Choroid plexus epithelial cell (primary cell): Measurements from ENCODE around the gene ALPK1.

Experiments used
- DNase-seq: peaks from one replicate; pipeline ENCODE4 v3.0.0-alpha.2; 2010; ENCODE audit warnings: low read depth
- H3K4me3 ChIP-seq: 2 replicates; pipeline ENCODE4 v1.5.1; 2011; ENCODE audit warnings: low read depth, mild to moderate bottlenecking, control low read depth, low read length, moderate library complexity
- CTCF ChIP-seq: conservative IDR thresholded peaks from 2 replicates; pipeline ENCODE4 v1.5.1; 2011; ENCODE audit warnings: low read depth, mild to moderate bottlenecking, control low read depth, inconsistent platforms, low read length, moderate library complexity

The ALPK1 gene

GRCh38 chr4:112284166-112284565 is 13.0 kb upstream of the ALPK1 start:
- DNase-seq: peak; percentile 32
- no peak for TF ChIP-seq CTCF
- peak overlapping the region; percentile 75 for H3K4me3 ChIP-seq

- peak overlapping the region; percentile 75 for H3K4me3 ChIP-seq
- peak; percentile 66 for DNase-seq
- no peak for TF ChIP-seq CTCF
These were observed 12.3 kb upstream of the ALPK1 start for GRCh38 chr4:112284662-112285411.

- DNase-seq: no peak
- no peak for TF ChIP-seq CTCF
- no peak overlapping the region for H3K4me3 ChIP-seq
These were observed 9.7 kb upstream of the ALPK1 start for GRCh38 chr4:112287258-112287989.

GRCh38 chr4:112288455-112288854 is 8.7 kb upstream of the ALPK1 start:
- no peak for DNase-seq
- H3K4me3 ChIP-seq: no peak overlapping the region
- no peak for TF ChIP-seq CTCF

- DNase-seq: no peak
These were observed 7.5 kb upstream of the ALPK1 start for GRCh38 chr4:112289407-112290253.

GRCh38 chr4:112290341-112290740 is 6.8 kb upstream of the ALPK1 start:
- DNase-seq: no peak
- TF ChIP-seq CTCF: no peak
- H3K4me3 ChIP-seq: no peak overlapping the region

More at GRCh38 chr4:112289407-112290253, 7.5 kb upstream of the ALPK1 start:
- no peak for TF ChIP-seq CTCF
- no peak overlapping the region for H3K4me3 ChIP-seq
